ENCODE results near the gene NCL.

GRCh38 chr2:231455890-231456289 lies 8.4 kb downstream of the NCL start:
- TF ChIP-seq, protein P1, sequence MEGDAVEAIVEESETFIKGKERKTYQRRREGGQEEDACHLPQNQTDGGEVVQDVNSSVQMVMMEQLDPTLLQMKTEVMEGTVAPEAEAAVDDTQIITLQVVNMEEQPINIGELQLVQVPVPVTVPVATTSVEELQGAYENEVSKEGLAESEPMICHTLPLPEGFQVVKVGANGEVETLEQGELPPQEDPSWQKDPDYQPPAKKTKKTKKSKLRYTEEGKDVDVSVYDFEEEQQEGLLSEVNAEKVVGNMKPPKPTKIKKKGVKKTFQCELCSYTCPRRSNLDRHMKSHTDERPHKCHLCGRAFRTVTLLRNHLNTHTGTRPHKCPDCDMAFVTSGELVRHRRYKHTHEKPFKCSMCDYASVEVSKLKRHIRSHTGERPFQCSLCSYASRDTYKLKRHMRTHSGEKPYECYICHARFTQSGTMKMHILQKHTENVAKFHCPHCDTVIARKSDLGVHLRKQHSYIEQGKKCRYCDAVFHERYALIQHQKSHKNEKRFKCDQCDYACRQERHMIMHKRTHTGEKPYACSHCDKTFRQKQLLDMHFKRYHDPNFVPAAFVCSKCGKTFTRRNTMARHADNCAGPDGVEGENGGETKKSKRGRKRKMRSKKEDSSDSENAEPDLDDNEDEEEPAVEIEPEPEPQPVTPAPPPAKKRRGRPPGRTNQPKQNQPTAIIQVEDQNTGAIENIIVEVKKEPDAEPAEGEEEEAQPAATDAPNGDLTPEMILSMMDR (IDR thresholded peaks at IDR 0.05) = no peak
- TF ChIP-seq ZFX (IDR thresholded peaks at IDR 0.05; ENCODE audit: borderline replicate concordance) = no peak
